ENCODE results near the gene ABCC6.

DNA sequence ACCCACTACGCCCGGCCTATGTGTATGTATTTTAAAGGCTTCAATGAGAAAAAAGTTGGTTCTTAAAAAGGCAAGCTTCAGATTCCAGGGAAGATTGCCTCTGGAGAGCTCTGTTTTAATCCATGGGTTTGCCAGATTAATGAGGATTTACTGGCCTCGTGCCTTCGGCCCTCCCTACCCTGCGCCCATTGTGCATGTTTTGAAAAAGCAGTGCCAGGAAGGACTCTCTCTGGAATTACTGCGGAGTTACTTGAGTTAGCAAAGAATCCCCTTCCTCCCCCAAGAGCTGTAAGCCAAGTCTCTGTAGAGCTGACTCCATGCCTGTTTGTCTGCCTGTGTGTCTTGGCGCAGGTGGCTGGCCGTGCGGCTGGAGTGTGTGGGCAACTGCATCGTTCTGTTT lies 98.9 kb downstream of the ABCC6 start:
- no peak for TF ChIP-seq EZH2 (IDR thresholded peaks at IDR 0.05; ENCODE audit: borderline replicate concordance, low read depth, low read length, poor library complexity, severe bottlenecking)
- TF ChIP-seq, protein P1, sequence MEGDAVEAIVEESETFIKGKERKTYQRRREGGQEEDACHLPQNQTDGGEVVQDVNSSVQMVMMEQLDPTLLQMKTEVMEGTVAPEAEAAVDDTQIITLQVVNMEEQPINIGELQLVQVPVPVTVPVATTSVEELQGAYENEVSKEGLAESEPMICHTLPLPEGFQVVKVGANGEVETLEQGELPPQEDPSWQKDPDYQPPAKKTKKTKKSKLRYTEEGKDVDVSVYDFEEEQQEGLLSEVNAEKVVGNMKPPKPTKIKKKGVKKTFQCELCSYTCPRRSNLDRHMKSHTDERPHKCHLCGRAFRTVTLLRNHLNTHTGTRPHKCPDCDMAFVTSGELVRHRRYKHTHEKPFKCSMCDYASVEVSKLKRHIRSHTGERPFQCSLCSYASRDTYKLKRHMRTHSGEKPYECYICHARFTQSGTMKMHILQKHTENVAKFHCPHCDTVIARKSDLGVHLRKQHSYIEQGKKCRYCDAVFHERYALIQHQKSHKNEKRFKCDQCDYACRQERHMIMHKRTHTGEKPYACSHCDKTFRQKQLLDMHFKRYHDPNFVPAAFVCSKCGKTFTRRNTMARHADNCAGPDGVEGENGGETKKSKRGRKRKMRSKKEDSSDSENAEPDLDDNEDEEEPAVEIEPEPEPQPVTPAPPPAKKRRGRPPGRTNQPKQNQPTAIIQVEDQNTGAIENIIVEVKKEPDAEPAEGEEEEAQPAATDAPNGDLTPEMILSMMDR (conservative IDR thresholded peaks at IDR 0.05; ENCODE audit: low read depth, low read length), result no peak
